Activated B cell treated with CpG ODN at 0.5 μM for 24 hours (primary cell): ENCODE measurements around the gene RBM47. TPM values are rescaled to one million over a fixed set of nuclear protein-coding genes. Genes with fewer than 3 reads are reported as not detected.
A peak's percentile ranks its signal among the peaks of the same experiment; 100 is the strongest.

Experiments
- ATAC-seq: fragments of 200-7000 bp; cut with Tn5 transposase; one replicate; pipeline ENCODE4 v1.10.0; 2021; ENCODE audit warnings: low read depth, mild to moderate bottlenecking, moderate library complexity
- CTCF ChIA-PET: fragments of 350-600 bp; sonication (Branson Sonifier 250); formaldehyde crosslinking; loops from one replicate; lab custom pipeline; 2021; ENCODE audit warnings: antibody characterized with exemption; lab: Charles Lee
- POLR2A ChIA-PET: fragments of 350-600 bp; sonication (Branson Sonifier 250); formaldehyde crosslinking; loops from one replicate; lab custom pipeline; 2021; ENCODE audit warnings: antibody characterized with exemption; lab: Charles Lee
- DNase-seq: peaks from one replicate; pipeline ENCODE4 v3.0.0; 2022
- H3K27ac Mint-ChIP-seq: one replicate; pipeline ENCODE4 v1.8.0; 2020; ENCODE audit warnings: mixed read lengths
- H3K27me3 Mint-ChIP-seq: one replicate; pipeline ENCODE4 v1.8.0; 2021; ENCODE audit warnings: mixed read lengths
- H3K36me3 Mint-ChIP-seq: one replicate; pipeline ENCODE4 v1.8.0; 2021; ENCODE audit warnings: low read depth, mixed read lengths
- H3K4me1 Mint-ChIP-seq: one replicate; pipeline ENCODE4 v1.8.0; 2021; ENCODE audit warnings: mixed read lengths
- H3K4me3 Mint-ChIP-seq: one replicate; pipeline ENCODE4 v1.8.0; 2020; ENCODE audit warnings: mild to moderate bottlenecking, mixed read lengths
- H3K9me3 Mint-ChIP-seq: one replicate; pipeline ENCODE4 v1.8.0; 2020; ENCODE audit warnings: mixed read lengths
- intact Hi-C: fragments of 100-400 bp; cut with micrococcal nuclease; formaldehyde crosslinking; loops from one replicate; pipeline ENCODE4 v1.15.1; 2024
- total RNA-seq: library from RNA; stranded (reverse); gene quantifications from 2 replicates; pipeline ENCODE4 v1.2.3, GENCODE V29; 2022
- TF ChIP-seq, protein P1 (sequence below): fragments of 200-600 bp; IDR thresholded peaks from one replicate; pipeline ENCODE4 v1.8.0; 2022; ENCODE audit warnings: antibody characterized with exemption, mild to moderate bottlenecking

RBM47 gene
- total RNA-seq, 1 donor from 2014 or later = 8.0 TPM

DNA sequence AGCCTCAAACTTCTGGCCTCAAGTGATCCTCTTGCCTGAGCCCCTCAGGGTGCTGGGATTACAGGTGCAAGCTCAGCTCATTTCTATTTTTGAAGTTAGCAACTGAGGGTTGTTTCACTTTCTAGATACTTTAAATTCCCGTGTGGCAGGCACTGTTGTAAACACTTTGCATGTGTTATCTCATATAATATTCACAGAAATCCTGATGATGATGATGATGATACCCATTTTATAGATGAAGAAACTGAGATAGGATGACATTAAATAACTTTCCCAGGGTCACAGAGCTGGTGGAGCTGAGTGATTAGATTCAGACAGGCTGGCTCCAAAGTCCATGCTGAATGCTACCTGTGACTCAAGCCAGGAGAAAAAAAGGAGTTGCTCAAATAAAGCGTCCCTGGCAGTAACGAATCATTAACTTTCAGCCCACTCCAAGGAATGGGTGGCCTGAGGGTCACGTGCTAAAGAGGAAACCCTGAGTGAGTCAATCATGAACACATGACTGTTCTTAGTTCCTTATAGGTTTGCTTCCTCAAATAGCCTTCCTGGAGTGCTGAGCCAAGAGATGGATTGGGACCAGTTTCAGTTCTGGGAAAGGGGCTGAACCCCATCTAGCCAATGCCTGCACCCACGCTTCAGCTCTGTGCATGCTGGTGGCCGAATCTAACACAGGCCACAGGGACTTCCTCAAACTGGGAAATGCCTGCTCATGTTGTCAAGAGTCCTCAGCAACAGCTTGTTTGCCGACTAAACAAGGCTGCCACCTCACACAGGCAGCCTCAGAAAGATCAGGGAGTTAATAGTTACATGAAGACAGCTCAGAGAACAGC is 52.8 kb downstream of the RBM47 start:
- Mint-ChIP-seq H3K27me3 (no peaks in the 10 kb centered on the region), H3K36me3 (no peaks in the 10 kb centered on the region), H3K4me1 (peaks cover 50% of the 10 kb centered on the region), H3K9me3 (no peaks in the 10 kb centered on the region), H3K27ac (peak overlapping the region; percentile 88), H3K4me3 (peak overlapping the region; percentile 68)
- TF ChIP-seq, protein P1, sequence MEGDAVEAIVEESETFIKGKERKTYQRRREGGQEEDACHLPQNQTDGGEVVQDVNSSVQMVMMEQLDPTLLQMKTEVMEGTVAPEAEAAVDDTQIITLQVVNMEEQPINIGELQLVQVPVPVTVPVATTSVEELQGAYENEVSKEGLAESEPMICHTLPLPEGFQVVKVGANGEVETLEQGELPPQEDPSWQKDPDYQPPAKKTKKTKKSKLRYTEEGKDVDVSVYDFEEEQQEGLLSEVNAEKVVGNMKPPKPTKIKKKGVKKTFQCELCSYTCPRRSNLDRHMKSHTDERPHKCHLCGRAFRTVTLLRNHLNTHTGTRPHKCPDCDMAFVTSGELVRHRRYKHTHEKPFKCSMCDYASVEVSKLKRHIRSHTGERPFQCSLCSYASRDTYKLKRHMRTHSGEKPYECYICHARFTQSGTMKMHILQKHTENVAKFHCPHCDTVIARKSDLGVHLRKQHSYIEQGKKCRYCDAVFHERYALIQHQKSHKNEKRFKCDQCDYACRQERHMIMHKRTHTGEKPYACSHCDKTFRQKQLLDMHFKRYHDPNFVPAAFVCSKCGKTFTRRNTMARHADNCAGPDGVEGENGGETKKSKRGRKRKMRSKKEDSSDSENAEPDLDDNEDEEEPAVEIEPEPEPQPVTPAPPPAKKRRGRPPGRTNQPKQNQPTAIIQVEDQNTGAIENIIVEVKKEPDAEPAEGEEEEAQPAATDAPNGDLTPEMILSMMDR = no peak
- intact Hi-C loops = loop anchor here (1.0 to 10.0 kb wide), 6 partner anchors 16 to 144 kb away; no protein-coding TSS in a partner anchor
- POLR2A ChIA-PET = interaction anchor here (0.6 to 0.7 kb wide), 2 partner anchors 46 to 272 kb away, joined by 5 to 6 read pairs; no protein-coding TSS in a partner anchor
- ATAC-seq (peak; percentile 81), DNase-seq (peak; percentile 32)
- CTCF ChIA-PET = interaction anchor here (1.2 kb wide), 1 partner anchor 264 kb away, joined by 3 read pairs; no protein-coding TSS in a partner anchor

DNA sequence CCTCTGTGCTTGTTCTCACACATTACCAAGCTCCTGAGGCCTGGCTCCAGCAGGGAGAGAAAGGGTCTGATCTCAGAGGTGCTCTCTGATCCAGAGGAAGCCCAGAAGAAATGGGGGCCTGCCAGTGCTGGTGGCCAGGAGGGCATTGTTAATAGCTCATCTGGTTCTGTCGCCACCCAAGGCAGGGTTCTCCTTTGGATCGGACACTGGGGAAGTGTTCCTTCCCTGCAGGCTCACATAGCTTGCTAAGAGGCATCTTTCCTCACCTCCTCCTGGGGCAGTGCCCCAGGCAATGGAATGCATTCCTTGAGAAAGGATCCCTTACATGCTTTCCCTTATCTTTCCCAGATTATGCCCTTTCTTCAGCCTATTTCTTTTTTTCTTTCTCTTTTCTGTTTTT is 53.8 kb downstream of the RBM47 start:
- CTCF ChIA-PET = interaction anchor here (1.2 to 1.8 kb wide), 2 partner anchors 12 to 265 kb away, joined by 3 to 5 read pairs; no protein-coding TSS in a partner anchor
- intact Hi-C loops = loop anchor here (1.0 to 10.0 kb wide), 4 partner anchors 15 to 61 kb away; no protein-coding TSS in a partner anchor

DNA sequence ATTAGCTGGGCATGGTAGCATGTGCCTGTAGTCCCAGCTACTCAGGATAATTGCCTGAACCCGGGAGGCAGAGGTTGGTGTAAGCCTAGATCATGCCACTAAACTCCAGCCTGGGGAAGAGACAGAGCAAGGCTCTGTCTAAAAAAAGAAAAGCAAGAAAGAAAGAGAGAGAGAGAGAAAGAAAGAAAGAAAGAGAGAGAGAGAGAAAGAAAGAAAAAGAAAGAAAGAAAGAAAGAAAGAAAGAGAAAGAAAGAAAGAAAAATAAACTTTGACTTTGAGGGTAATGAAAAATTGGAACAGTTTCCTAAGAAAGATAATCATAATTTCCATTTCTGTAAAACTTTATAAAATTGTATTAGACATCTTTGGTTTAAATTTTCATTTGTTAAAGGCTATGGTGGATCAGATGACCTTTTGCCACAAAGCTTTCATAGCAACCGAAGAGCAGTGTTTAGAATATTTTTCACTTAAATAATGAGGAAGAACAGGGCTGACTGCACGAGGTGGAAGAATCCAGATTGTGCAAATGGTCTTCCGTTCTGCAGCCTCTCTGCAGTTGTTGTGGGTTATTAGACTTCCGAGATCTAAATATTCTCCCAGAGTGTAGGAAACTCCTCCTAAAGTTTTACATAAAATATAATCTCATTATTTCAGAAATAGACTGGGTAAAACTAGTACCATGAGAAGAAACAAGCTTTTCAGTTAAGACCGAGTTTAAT is 55.9 kb downstream of the RBM47 start:
- DNase-seq (no peak), ATAC-seq (no peak)
- H3K4me1 Mint-ChIP-seq = peaks cover 50% of the 10 kb centered on the region
- H3K27ac Mint-ChIP-seq = no peak overlapping the region
- no peaks in the 10 kb centered on the region for H3K27me3 Mint-ChIP-seq
- H3K4me3 Mint-ChIP-seq = peak overlapping the region; percentile 32
- TF ChIP-seq, protein P1 = no peak
- no peaks in the 10 kb centered on the region for H3K9me3 Mint-ChIP-seq
- POLR2A ChIA-PET = interaction anchor here (1.2 kb wide), 1 partner anchor 14 kb away, joined by 6 read pairs; no protein-coding TSS in a partner anchor
- intact Hi-C loops = loop anchor here (10.0 kb wide), 1 partner anchor 59 kb away; no protein-coding TSS in a partner anchor
- CTCF ChIA-PET = interaction anchor here (1.8 kb wide), 1 partner anchor 10 kb away, joined by 5 read pairs; no protein-coding TSS in a partner anchor
- no peaks in the 10 kb centered on the region for H3K36me3 Mint-ChIP-seq

More for the DNA sequence above, 53.8 kb downstream of the RBM47 start:
- Mint-ChIP-seq H3K27ac (peak overlapping the region; percentile 88), H3K9me3 (no peaks in the 10 kb centered on the region), H3K4me1 (peaks cover 50% of the 10 kb centered on the region), H3K27me3 (no peaks in the 10 kb centered on the region), H3K4me3 (no peak overlapping the region), H3K36me3 (no peaks in the 10 kb centered on the region)
- DNase-seq (no peak), ATAC-seq (no peak)
- POLR2A ChIA-PET = no interaction called here
- TF ChIP-seq, protein P1 = no peak

DNA sequence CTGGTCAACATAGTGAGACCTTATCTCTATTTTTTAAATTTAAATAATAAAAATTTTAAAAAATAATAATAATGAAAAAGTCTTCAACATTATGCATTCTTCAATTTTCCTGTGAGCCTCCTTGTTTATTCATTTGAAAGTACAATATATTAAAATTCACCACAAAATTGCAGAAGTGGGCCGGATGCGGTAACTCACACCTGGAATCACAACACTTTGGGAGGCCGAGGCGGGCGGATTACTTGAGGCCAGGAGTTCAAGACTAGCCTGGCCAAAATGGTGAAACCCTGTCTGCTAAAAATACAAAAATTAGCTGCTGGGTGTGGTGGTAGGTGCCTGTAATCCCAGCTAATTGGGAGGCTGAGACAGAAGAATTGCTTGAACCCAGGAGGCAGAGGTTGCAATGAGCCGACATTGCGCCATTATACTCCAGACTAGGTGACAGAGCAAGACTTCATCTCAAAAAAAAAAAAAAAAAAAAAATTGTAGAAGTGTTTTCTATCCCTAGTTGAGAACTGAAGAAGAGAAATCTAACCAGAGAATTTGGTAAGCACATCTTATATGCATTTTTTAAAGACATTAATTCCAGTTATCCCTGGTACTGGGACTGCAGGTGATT is 56.9 kb downstream of the RBM47 start:
- CTCF ChIA-PET = no interaction called here

More for the DNA sequence above, 56.9 kb downstream of the RBM47 start:
- DNase-seq = no peak
- H3K9me3 Mint-ChIP-seq = no peaks in the 10 kb centered on the region
- no peaks in the 10 kb centered on the region for H3K27me3 Mint-ChIP-seq
- POLR2A ChIA-PET = interaction anchor here (0.7 kb wide), 1 partner anchor 9 kb away, joined by 5 read pairs; no protein-coding TSS in a partner anchor
- H3K27ac Mint-ChIP-seq = no peak overlapping the region
- ATAC-seq = no peak
- intact Hi-C loops = loop anchor here (10.0 kb wide), 1 partner anchor 58 kb away; no protein-coding TSS in a partner anchor
- H3K4me1 Mint-ChIP-seq = peaks cover 49% of the 10 kb centered on the region
- no peaks in the 10 kb centered on the region for H3K36me3 Mint-ChIP-seq
- H3K4me3 Mint-ChIP-seq = no peak overlapping the region
- TF ChIP-seq, protein P1 = no peak
